MM.1S (cell line): Measurements from ENCODE around the gene CALM1.

Source experiments
- CTCF ChIP-seq: fragments of 300-600 bp; sonication (generic); IDR thresholded peaks from 2 replicates; pipeline ENCODE4 v1.5.1; 2016; ENCODE audit warnings: antibody characterized with exemption, low read length, mixed read lengths
- EZH2phosphoT487 ChIP-seq: fragments of 300-600 bp; sonication (generic); IDR thresholded peaks from 2 replicates; pipeline ENCODE4 v1.6.1; 2018; ENCODE audit warnings: antibody characterized with exemption, low read length

GRCh38 chr14:90412058-90412457 is 15.2 kb downstream of the CALM1 start:
- no peak for TF ChIP-seq CTCF
- no peak for TF ChIP-seq EZH2phosphoT487
